WTC11 (cell line): ENCODE results near the gene MLN. TPM values are rescaled to one million over a fixed set of nuclear protein-coding genes. Genes with fewer than 3 reads are reported as not detected.

Source experiments
- ATF1 ChIP-seq: sonication (generic); formaldehyde crosslinking; IDR thresholded peaks from 2 replicates; pipeline ENCODE4 v1.8.1; 2023; ENCODE audit warnings: mild to moderate bottlenecking, moderate library complexity, missing genetic modification reagents
- CREB1 ChIP-seq: sonication (generic); formaldehyde crosslinking; IDR thresholded peaks from 2 replicates; pipeline ENCODE4 v1.8.0; 2023; ENCODE audit warnings: mild to moderate bottlenecking, missing genetic modification reagents
- ETV6 ChIP-seq: sonication (generic); formaldehyde crosslinking; IDR thresholded peaks from 2 replicates; pipeline ENCODE4 v1.8.1; 2022; ENCODE audit warnings: mild to moderate bottlenecking, missing genetic modification reagents
- FOXK1 ChIP-seq: sonication (generic); formaldehyde crosslinking; IDR thresholded peaks from 2 replicates; pipeline ENCODE4 v1.8.0; 2022; ENCODE audit warnings: mild to moderate bottlenecking, moderate library complexity, missing genetic modification reagents
- FOXP1 ChIP-seq: sonication (generic); formaldehyde crosslinking; IDR thresholded peaks from 2 replicates; pipeline ENCODE4 v1.8.0; 2022; ENCODE audit warnings: missing genetic modification reagents, mild to moderate bottlenecking, moderate library complexity, borderline replicate concordance
- GRHL2 ChIP-seq: fragments of 250-450 bp; sonication (Bioruptor Pico); IDR thresholded peaks from 2 replicates; pipeline ENCODE4 v1.8.0; 2022; ENCODE audit warnings: mild to moderate bottlenecking, moderate library complexity; ENCODE audit not compliant: insufficient replicate concordance, severe bottlenecking
- JAZF1 ChIP-seq: fragments of 250-450 bp; sonication (Bioruptor Pico); IDR thresholded peaks from 2 replicates; pipeline ENCODE4 v1.9.0; 2021; ENCODE audit warnings: moderate library complexity, mild to moderate bottlenecking, inconsistent platforms
- JUN ChIP-seq: sonication (generic); formaldehyde crosslinking; IDR thresholded peaks from 2 replicates; pipeline ENCODE4 v1.8.0; 2023; ENCODE audit warnings: mild to moderate bottlenecking, missing genetic modification reagents
- NFE2L1 ChIP-seq: sonication (generic); formaldehyde crosslinking; IDR thresholded peaks from 2 replicates; pipeline ENCODE4 v1.8.1; 2023; ENCODE audit warnings: missing genetic modification reagents
- PRRX2 ChIP-seq: fragments of 250-450 bp; sonication (Bioruptor Pico); IDR thresholded peaks from 2 replicates; pipeline ENCODE4 v1.8.0; 2021; ENCODE audit warnings: mild to moderate bottlenecking
- RELA ChIP-seq: sonication (generic); formaldehyde crosslinking; IDR thresholded peaks from 2 replicates; pipeline ENCODE4 v1.8.1; 2022; ENCODE audit warnings: missing genetic modification reagents, mild to moderate bottlenecking, borderline replicate concordance
- TEAD4 ChIP-seq: sonication (generic); formaldehyde crosslinking; IDR thresholded peaks from 2 replicates; pipeline ENCODE4 v1.8.0; 2022; ENCODE audit warnings: mild to moderate bottlenecking, missing genetic modification reagents
- TP53 ChIP-seq: sonication (generic); formaldehyde crosslinking; IDR thresholded peaks from 2 replicates; pipeline ENCODE4 v1.8.1; 2023; ENCODE audit warnings: mild to moderate bottlenecking, missing genetic modification reagents
- ZNF138 ChIP-seq: sonication (generic); formaldehyde crosslinking; conservative IDR thresholded peaks from 2 replicates; pipeline ENCODE4 v1.8.1; 2022; ENCODE audit warnings: mild to moderate bottlenecking, moderate library complexity, missing genetic modification reagents
- ZNF317 ChIP-seq: sonication (generic); formaldehyde crosslinking; IDR thresholded peaks from 2 replicates; pipeline ENCODE4 v1.8.1; 2023; ENCODE audit warnings: low read depth, mild to moderate bottlenecking, moderate library complexity, missing genetic modification reagents, borderline replicate concordance
- ZNF416 ChIP-seq: fragments of 250-450 bp; sonication (Bioruptor Pico); IDR thresholded peaks from 2 replicates; pipeline ENCODE4 v1.9.0; 2021; ENCODE audit warnings: mild to moderate bottlenecking, inconsistent platforms
- ZNF671 ChIP-seq: fragments of 250-450 bp; sonication (Bioruptor Pico); IDR thresholded peaks from 2 replicates; pipeline ENCODE4 v1.8.0; 2021; ENCODE audit warnings: mild to moderate bottlenecking
- total RNA-seq: library from RNA; stranded (reverse); gene quantifications from 3 replicates; pipeline ENCODE4 v1.2.3, GENCODE V29; 2021
- TF ChIP-seq, protein P1 (sequence below): sonication (generic); formaldehyde crosslinking; IDR thresholded peaks from 2 replicates; pipeline ENCODE4 v1.8.0; 2022; ENCODE audit warnings: missing genetic modification reagents
- TF ChIP-seq, protein P2 (sequence below): sonication (generic); formaldehyde crosslinking; IDR thresholded peaks from 2 replicates; pipeline ENCODE4 v1.8.1; 2022; ENCODE audit warnings: low read depth, mild to moderate bottlenecking, moderate library complexity, missing genetic modification reagents, borderline replicate concordance
- TF ChIP-seq, protein P3 (sequence below): fragments of 250-450 bp; sonication (Bioruptor Pico); IDR thresholded peaks from 2 replicates; pipeline ENCODE4 v1.9.0; 2021; ENCODE audit warnings: mild to moderate bottlenecking
- TF ChIP-seq, protein P4 (sequence below): sonication (generic); formaldehyde crosslinking; IDR thresholded peaks from 2 replicates; pipeline ENCODE4 v1.8.1; 2023; ENCODE audit warnings: mild to moderate bottlenecking, missing genetic modification reagents
- TF ChIP-seq, protein P5 (sequence below): sonication (generic); formaldehyde crosslinking; conservative IDR thresholded peaks from 2 replicates; pipeline ENCODE4 v1.8.1; 2022; ENCODE audit warnings: mild to moderate bottlenecking, missing genetic modification reagents
- TF ChIP-seq, protein P6 (sequence below): sonication (generic); formaldehyde crosslinking; IDR thresholded peaks from 2 replicates; pipeline ENCODE4 v1.8.1; 2023; ENCODE audit warnings: mild to moderate bottlenecking, moderate library complexity, missing genetic modification reagents
- TF ChIP-seq, protein P7 (sequence below): sonication (generic); formaldehyde crosslinking; IDR thresholded peaks from 2 replicates; pipeline ENCODE4 v1.8.1; 2022; ENCODE audit warnings: low read depth, missing genetic modification reagents, borderline replicate concordance
- TF ChIP-seq, protein P8 (sequence below): sonication (generic); formaldehyde crosslinking; IDR thresholded peaks from 2 replicates; pipeline ENCODE4 v1.8.1; 2022; ENCODE audit warnings: mild to moderate bottlenecking, missing genetic modification reagents, moderate library complexity, borderline replicate concordance

The MLN gene
- total RNA-seq, 1 experiment from 2014 or later = not detected

DNA sequence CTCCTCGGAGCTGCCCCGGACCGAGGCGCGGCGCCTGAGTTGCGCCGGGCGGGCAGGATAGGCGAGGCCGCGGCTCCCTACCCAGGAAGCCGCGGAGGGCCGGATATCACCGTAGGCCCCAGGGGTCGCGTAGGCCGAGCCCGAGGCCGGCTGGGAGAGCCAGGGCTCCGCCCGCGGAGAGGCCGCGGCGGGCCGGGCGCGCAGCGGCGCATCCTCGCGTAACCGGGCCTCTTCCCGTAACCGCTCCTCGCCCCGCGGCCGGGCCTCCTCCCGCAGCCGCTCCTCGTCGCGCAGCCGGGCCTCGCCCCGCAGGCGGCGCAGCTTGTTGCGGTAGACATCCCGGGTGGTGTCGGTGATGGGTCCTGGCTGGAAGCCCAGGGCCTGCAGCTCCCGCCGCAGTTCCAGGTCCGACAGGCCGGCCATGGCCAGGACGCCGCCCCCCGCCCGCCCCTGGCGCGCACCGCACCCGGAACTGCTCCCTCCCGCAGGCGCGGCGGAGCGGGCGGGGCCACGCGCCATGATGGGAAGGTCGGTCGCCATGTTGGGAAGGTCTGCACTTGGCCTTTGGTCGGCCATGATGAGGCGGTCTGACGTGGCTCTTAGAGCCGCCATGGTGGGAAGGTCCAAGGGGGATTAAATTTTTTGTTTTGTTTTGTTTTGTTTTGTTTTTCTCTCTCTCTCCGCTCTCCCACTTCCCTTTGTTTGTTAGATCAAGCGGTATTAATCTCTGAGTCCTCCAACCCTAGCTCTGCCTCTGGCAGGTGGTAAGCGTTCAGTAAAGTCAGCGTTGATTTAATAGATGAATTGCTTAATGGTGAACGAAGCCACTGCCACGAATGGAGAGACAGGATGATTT lies 14.9 kb downstream of the MLN start, which contains the start of gene LEMD2 (continued):
- TF ChIP-seq, protein P1, sequence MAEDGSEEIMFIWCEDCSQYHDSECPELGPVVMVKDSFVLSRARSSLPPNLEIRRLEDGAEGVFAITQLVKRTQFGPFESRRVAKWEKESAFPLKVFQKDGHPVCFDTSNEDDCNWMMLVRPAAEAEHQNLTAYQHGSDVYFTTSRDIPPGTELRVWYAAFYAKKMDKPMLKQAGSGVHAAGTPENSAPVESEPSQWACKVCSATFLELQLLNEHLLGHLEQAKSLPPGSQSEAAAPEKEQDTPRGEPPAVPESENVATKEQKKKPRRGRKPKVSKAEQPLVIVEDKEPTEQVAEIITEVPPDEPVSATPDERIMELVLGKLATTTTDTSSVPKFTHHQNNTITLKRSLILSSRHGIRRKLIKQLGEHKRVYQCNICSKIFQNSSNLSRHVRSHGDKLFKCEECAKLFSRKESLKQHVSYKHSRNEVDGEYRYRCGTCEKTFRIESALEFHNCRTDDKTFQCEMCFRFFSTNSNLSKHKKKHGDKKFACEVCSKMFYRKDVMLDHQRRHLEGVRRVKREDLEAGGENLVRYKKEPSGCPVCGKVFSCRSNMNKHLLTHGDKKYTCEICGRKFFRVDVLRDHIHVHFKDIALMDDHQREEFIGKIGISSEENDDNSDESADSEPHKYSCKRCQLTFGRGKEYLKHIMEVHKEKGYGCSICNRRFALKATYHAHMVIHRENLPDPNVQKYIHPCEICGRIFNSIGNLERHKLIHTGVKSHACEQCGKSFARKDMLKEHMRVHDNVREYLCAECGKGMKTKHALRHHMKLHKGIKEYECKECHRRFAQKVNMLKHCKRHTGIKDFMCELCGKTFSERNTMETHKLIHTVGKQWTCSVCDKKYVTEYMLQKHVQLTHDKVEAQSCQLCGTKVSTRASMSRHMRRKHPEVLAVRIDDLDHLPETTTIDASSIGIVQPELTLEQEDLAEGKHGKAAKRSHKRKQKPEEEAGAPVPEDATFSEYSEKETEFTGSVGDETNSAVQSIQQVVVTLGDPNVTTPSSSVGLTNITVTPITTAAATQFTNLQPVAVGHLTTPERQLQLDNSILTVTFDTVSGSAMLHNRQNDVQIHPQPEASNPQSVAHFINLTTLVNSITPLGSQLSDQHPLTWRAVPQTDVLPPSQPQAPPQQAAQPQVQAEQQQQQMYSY = no peak
- TF ChIP-seq ZNF138 = no peak
- TF ChIP-seq, protein P2, sequence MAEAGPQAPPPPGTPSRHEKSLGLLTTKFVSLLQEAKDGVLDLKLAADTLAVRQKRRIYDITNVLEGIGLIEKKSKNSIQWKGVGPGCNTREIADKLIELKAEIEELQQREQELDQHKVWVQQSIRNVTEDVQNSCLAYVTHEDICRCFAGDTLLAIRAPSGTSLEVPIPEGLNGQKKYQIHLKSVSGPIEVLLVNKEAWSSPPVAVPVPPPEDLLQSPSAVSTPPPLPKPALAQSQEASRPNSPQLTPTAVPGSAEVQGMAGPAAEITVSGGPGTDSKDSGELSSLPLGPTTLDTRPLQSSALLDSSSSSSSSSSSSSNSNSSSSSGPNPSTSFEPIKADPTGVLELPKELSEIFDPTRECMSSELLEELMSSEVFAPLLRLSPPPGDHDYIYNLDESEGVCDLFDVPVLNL = 0 out of 2 replicates have a peak, but pooled peaks have one; percentile 42
- TF ChIP-seq, protein P3, sequence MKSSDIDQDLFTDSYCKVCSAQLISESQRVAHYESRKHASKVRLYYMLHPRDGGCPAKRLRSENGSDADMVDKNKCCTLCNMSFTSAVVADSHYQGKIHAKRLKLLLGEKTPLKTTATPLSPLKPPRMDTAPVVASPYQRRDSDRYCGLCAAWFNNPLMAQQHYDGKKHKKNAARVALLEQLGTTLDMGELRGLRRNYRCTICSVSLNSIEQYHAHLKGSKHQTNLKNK = no peak
- no peak for TF ChIP-seq TP53 (CRISPR knock-in tag)
- TF ChIP-seq JUN = peak; percentile 59; the same call in 1 of the 2 replicates
- no peak for TF ChIP-seq GRHL2 (CRISPR knock-in tag)
- TF ChIP-seq ETV6 (CRISPR knock-in tag) = peak; percentile 61; the same call in 1 of the 2 replicates
- 0 out of 2 replicates have a peak, but pooled peaks have one; percentile 59 for TF ChIP-seq RELA
- TF ChIP-seq PRRX2 (CRISPR knock-in tag) = no peak
- no peak for TF ChIP-seq JAZF1 (CRISPR knock-in tag)
- TF ChIP-seq, protein P4, sequence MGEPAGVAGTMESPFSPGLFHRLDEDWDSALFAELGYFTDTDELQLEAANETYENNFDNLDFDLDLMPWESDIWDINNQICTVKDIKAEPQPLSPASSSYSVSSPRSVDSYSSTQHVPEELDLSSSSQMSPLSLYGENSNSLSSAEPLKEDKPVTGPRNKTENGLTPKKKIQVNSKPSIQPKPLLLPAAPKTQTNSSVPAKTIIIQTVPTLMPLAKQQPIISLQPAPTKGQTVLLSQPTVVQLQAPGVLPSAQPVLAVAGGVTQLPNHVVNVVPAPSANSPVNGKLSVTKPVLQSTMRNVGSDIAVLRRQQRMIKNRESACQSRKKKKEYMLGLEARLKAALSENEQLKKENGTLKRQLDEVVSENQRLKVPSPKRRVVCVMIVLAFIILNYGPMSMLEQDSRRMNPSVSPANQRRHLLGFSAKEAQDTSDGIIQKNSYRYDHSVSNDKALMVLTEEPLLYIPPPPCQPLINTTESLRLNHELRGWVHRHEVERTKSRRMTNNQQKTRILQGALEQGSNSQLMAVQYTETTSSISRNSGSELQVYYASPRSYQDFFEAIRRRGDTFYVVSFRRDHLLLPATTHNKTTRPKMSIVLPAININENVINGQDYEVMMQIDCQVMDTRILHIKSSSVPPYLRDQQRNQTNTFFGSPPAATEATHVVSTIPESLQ (CRISPR knock-in tag) = no peak
- TF ChIP-seq, protein P5, sequence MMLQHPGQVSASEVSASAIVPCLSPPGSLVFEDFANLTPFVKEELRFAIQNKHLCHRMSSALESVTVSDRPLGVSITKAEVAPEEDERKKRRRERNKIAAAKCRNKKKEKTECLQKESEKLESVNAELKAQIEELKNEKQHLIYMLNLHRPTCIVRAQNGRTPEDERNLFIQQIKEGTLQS (CRISPR knock-in tag) = no peak
- TF ChIP-seq FOXK1 = peak; percentile 38; the same call in 1 of the 2 replicates
- 0 out of 2 replicates have a peak, but pooled peaks have one; percentile 62 for TF ChIP-seq NFE2L1 (CRISPR knock-in tag)
- no peak for TF ChIP-seq TEAD4 (CRISPR knock-in tag)
- peak; percentile 39; the same call in 1 of the 2 replicates for TF ChIP-seq FOXP1
- TF ChIP-seq CREB1 = no peak
- TF ChIP-seq, protein P6, sequence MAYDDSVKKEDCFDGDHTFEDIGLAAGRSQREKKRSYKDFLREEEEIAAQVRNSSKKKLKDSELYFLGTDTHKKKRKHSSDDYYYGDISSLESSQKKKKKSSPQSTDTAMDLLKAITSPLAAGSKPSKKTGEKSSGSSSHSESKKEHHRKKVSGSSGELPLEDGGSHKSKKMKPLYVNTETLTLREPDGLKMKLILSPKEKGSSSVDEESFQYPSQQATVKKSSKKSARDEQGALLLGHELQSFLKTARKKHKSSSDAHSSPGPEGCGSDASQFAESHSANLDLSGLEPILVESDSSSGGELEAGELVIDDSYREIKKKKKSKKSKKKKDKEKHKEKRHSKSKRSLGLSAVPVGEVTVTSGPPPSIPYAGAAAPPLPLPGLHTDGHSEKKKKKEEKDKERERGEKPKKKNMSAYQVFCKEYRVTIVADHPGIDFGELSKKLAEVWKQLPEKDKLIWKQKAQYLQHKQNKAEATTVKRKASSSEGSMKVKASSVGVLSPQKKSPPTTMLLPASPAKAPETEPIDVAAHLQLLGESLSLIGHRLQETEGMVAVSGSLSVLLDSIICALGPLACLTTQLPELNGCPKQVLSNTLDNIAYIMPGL (CRISPR knock-in tag) = peak; percentile 73; the same call in 1 of the 2 replicates
- TF ChIP-seq, protein P7, sequence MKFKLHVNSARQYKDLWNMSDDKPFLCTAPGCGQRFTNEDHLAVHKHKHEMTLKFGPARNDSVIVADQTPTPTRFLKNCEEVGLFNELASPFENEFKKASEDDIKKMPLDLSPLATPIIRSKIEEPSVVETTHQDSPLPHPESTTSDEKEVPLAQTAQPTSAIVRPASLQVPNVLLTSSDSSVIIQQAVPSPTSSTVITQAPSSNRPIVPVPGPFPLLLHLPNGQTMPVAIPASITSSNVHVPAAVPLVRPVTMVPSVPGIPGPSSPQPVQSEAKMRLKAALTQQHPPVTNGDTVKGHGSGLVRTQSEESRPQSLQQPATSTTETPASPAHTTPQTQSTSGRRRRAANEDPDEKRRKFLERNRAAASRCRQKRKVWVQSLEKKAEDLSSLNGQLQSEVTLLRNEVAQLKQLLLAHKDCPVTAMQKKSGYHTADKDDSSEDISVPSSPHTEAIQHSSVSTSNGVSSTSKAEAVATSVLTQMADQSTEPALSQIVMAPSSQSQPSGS (CRISPR knock-in tag) = no peak
- no peak for TF ChIP-seq ATF1 (CRISPR knock-in tag)
- TF ChIP-seq, protein P8, sequence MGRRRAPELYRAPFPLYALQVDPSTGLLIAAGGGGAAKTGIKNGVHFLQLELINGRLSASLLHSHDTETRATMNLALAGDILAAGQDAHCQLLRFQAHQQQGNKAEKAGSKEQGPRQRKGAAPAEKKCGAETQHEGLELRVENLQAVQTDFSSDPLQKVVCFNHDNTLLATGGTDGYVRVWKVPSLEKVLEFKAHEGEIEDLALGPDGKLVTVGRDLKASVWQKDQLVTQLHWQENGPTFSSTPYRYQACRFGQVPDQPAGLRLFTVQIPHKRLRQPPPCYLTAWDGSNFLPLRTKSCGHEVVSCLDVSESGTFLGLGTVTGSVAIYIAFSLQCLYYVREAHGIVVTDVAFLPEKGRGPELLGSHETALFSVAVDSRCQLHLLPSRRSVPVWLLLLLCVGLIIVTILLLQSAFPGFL = 0 out of 2 replicates have a peak, but pooled peaks have one; percentile 54
- peak; percentile 46; the same call in 1 of the 2 replicates for TF ChIP-seq ZNF416
- TF ChIP-seq ZNF317 = no peak
- no peak for TF ChIP-seq ZNF671 (CRISPR knock-in tag)
